ENCODE results near the gene FAR2. TPM values are rescaled to one million over a fixed set of nuclear protein-coding genes. Genes with fewer than 3 reads are reported as not detected.

The FAR2 gene
- polyA plus RNA-seq, 1 of the 3 experiments (the other 2 are of a cell fraction) = 7.4 TPM

GRCh38 chr12:29226616-29227015, 77.5 kb downstream of the FAR2 start:
- no peak overlapping the region for H2AFZ ChIP-seq (ENCODE audit: low read depth)
- H3K79me2 ChIP-seq (ENCODE audit: insufficient read depth) = no peaks in the 10 kb centered on the region
- H3K27me3 ChIP-seq (ENCODE audit: insufficient read depth) = no peaks in the 10 kb centered on the region
- H3K36me3 ChIP-seq (replicated peaks in 1 of 2; ENCODE audit: control insufficient read depth in 1 of 2, insufficient read depth in 2 of 2, low read length in 1 of 2) = no peaks in the 10 kb centered on the region
- peaks cover 0 to 5% of the 10 kb centered on the region in 2 experiments; a peak in 3 of 4 replicates for H3K4me1 ChIP-seq (ENCODE audit: control insufficient read depth in 1 of 2, insufficient read depth in 2 of 2, low read depth in 1 of 2, low read length in 1 of 2)
- H3K4me2 ChIP-seq = no peak overlapping the region
- no peak overlapping the region for H3K27ac ChIP-seq (ENCODE audit: low read depth in 2 of 2, low read length in 1 of 2)
- DNase-seq = no peak
- no peaks in the 10 kb centered on the region for H3F3A ChIP-seq (replicated peaks; ENCODE audit: insufficient read depth)
- ChIA-PET CTCF (no interaction called here), POLR2A (no interaction called here)
- no peak for TF ChIP-seq GABPA (IDR thresholded peaks at IDR 0.05; ENCODE audit: low read depth)
- TF ChIP-seq SMC3 (IDR thresholded peaks at IDR 0.05; ENCODE audit: low read depth, low read length) = no peak
- no peak for TF ChIP-seq PBX3 (IDR thresholded peaks at IDR 0.05)
- TF ChIP-seq USF2 (IDR thresholded peaks at IDR 0.05; ENCODE audit: borderline replicate concordance, low read depth, low read length) = no peak
- TF ChIP-seq RXRA (IDR thresholded peaks at IDR 0.05; ENCODE audit: borderline replicate concordance, low read depth) = no peak
- no peak for TF ChIP-seq USF1 (IDR thresholded peaks at IDR 0.05; ENCODE audit: borderline replicate concordance, low read depth)
- no peak for TF ChIP-seq POLR2AphosphoS5 (IDR thresholded peaks at IDR 0.05; ENCODE audit: low read depth, low read length)
- no peak for TF ChIP-seq EZH2phosphoT487 (IDR thresholded peaks at IDR 0.05; ENCODE audit: borderline replicate concordance, low read depth)
- TF ChIP-seq FOXM1 (IDR thresholded peaks at IDR 0.05; ENCODE audit: low read depth) = no peak
- TF ChIP-seq MEF2A (IDR thresholded peaks at IDR 0.05; ENCODE audit: borderline replicate concordance, low read depth) = no peak
- TF ChIP-seq TAF1 (IDR thresholded peaks at IDR 0.05; ENCODE audit: borderline replicate concordance, low read depth, low read length) = no peak
- no peak for TF ChIP-seq CHD2 (IDR thresholded peaks at IDR 0.05; ENCODE audit: low read length, partially characterized antibody)
- TF ChIP-seq REST (IDR thresholded peaks at IDR 0.05; ENCODE audit: low read depth, low read length) = no peak
- no peak for TF ChIP-seq CTCF (IDR thresholded peaks at IDR 0.05)
- no peak for TF ChIP-seq MAX (IDR thresholded peaks at IDR 0.05; ENCODE audit: low read depth)
- no peak for TF ChIP-seq ELF1 (IDR thresholded peaks at IDR 0.05)
- TF ChIP-seq FOSL2 (IDR thresholded peaks at IDR 0.05; ENCODE audit: borderline replicate concordance, low read depth) = no peak
- no peak for TF ChIP-seq ZBTB33 (IDR thresholded peaks at IDR 0.05; ENCODE audit: borderline replicate concordance, low read depth)
- no peak for TF ChIP-seq NRF1 (IDR thresholded peaks at IDR 0.05; ENCODE audit: low read depth, low read length)
- H3K9ac ChIP-seq = no peak overlapping the region
- no peaks in the 10 kb centered on the region for H3K9me3 ChIP-seq
- no peaks in the 10 kb centered on the region for H4K20me1 ChIP-seq (ENCODE audit: insufficient read depth)
- H3K4me3 ChIP-seq (ENCODE audit: low read depth in 2 of 2, low read length in 1 of 2) = no peak overlapping the region
- no peaks in the 10 kb centered on the region for H3K9me2 ChIP-seq
